ENCODE measurements around the gene PSRC1.

DNA sequence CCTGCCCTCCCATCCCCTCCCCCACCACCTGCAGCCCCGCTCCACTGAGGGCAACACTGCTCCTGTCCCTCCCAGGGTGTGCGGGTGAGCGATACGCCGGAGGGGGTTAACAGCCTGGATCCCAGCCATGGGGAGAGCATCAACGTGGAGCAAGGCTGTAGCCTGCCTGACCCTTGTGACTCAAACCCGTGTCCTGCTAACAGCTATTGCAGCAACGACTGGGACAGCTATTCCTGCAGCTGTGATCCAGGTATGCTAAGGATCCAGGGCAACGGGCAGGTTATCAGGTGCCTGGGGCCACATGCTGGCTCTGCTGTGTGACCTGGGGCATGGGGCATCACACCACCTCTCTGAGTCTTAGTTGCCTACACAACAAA lies 18.6 kb downstream of the PSRC1 start:
- TF ChIP-seq ZNF138 (CRISPR knock-in tag; conservative IDR thresholded peaks at IDR 0.05): no peak
- TF ChIP-seq ZBTB21 (CRISPR knock-in tag; IDR thresholded peaks at IDR 0.05; ENCODE audit: borderline replicate concordance): no peak
- TF ChIP-seq, protein P1, sequence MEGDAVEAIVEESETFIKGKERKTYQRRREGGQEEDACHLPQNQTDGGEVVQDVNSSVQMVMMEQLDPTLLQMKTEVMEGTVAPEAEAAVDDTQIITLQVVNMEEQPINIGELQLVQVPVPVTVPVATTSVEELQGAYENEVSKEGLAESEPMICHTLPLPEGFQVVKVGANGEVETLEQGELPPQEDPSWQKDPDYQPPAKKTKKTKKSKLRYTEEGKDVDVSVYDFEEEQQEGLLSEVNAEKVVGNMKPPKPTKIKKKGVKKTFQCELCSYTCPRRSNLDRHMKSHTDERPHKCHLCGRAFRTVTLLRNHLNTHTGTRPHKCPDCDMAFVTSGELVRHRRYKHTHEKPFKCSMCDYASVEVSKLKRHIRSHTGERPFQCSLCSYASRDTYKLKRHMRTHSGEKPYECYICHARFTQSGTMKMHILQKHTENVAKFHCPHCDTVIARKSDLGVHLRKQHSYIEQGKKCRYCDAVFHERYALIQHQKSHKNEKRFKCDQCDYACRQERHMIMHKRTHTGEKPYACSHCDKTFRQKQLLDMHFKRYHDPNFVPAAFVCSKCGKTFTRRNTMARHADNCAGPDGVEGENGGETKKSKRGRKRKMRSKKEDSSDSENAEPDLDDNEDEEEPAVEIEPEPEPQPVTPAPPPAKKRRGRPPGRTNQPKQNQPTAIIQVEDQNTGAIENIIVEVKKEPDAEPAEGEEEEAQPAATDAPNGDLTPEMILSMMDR (IDR thresholded peaks at IDR 0.05): no peak
- TF ChIP-seq, protein P2, sequence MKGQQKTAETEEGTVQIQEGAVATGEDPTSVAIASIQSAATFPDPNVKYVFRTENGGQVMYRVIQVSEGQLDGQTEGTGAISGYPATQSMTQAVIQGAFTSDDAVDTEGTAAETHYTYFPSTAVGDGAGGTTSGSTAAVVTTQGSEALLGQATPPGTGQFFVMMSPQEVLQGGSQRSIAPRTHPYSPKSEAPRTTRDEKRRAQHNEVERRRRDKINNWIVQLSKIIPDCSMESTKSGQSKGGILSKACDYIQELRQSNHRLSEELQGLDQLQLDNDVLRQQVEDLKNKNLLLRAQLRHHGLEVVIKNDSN (CRISPR knock-in tag; IDR thresholded peaks at IDR 0.05): no peak
- no peak for TF ChIP-seq JUN (CRISPR knock-in tag; IDR thresholded peaks at IDR 0.05)
- TF ChIP-seq, protein P3, sequence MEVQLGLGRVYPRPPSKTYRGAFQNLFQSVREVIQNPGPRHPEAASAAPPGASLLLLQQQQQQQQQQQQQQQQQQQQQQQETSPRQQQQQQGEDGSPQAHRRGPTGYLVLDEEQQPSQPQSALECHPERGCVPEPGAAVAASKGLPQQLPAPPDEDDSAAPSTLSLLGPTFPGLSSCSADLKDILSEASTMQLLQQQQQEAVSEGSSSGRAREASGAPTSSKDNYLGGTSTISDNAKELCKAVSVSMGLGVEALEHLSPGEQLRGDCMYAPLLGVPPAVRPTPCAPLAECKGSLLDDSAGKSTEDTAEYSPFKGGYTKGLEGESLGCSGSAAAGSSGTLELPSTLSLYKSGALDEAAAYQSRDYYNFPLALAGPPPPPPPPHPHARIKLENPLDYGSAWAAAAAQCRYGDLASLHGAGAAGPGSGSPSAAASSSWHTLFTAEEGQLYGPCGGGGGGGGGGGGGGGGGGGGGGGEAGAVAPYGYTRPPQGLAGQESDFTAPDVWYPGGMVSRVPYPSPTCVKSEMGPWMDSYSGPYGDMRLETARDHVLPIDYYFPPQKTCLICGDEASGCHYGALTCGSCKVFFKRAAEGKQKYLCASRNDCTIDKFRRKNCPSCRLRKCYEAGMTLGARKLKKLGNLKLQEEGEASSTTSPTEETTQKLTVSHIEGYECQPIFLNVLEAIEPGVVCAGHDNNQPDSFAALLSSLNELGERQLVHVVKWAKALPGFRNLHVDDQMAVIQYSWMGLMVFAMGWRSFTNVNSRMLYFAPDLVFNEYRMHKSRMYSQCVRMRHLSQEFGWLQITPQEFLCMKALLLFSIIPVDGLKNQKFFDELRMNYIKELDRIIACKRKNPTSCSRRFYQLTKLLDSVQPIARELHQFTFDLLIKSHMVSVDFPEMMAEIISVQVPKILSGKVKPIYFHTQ (CRISPR knock-in tag; IDR thresholded peaks at IDR 0.05): no peak
- TF ChIP-seq ETV6 (CRISPR knock-in tag; IDR thresholded peaks at IDR 0.05): no peak
- TF ChIP-seq ZNF512 (CRISPR knock-in tag; IDR thresholded peaks at IDR 0.05; ENCODE audit: borderline replicate concordance): no peak
- no peak for TF ChIP-seq FOXP4 (CRISPR knock-in tag; IDR thresholded peaks at IDR 0.05)
- TF ChIP-seq GABPB1 (CRISPR knock-in tag; IDR thresholded peaks at IDR 0.05): no peak
- TF ChIP-seq, protein P4, sequence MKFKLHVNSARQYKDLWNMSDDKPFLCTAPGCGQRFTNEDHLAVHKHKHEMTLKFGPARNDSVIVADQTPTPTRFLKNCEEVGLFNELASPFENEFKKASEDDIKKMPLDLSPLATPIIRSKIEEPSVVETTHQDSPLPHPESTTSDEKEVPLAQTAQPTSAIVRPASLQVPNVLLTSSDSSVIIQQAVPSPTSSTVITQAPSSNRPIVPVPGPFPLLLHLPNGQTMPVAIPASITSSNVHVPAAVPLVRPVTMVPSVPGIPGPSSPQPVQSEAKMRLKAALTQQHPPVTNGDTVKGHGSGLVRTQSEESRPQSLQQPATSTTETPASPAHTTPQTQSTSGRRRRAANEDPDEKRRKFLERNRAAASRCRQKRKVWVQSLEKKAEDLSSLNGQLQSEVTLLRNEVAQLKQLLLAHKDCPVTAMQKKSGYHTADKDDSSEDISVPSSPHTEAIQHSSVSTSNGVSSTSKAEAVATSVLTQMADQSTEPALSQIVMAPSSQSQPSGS (CRISPR knock-in tag; IDR thresholded peaks at IDR 0.05; ENCODE audit: borderline replicate concordance, low read depth): no peak
